HepG2 (cell line): ENCODE measurements around the gene VWA3A. TPM values are rescaled to one million over a fixed set of nuclear protein-coding genes. Genes with fewer than 3 reads are reported as not detected.

ENCODE experiments used
- CENPT ChIP-seq: sonication (generic); formaldehyde crosslinking; IDR thresholded peaks from 2 replicates; pipeline ENCODE4 v1.8.0; 2022; ENCODE audit warnings: low read depth, mild to moderate bottlenecking, moderate library complexity, missing genetic modification reagents
- E2F2 ChIP-seq: sonication (generic); formaldehyde crosslinking; IDR thresholded peaks from 2 replicates; pipeline ENCODE4 v1.4.0; 2020; ENCODE audit warnings: missing genetic modification reagents, borderline replicate concordance
- FOXJ3 ChIP-seq: sonication (generic); formaldehyde crosslinking; IDR thresholded peaks from 2 replicates; pipeline ENCODE4 v1.4.0; 2020; ENCODE audit warnings: missing genetic modification reagents, mild to moderate bottlenecking, borderline replicate concordance
- HMG20B ChIP-seq: conservative IDR thresholded peaks from 2 replicates; pipeline ENCODE4 v1.6.1; 2016; ENCODE audit warnings: missing genetic modification reagents, missing compliant biosample characterization
- MBNL3 ChIP-seq: fragments of 250-450 bp; sonication (Bioruptor Pico); conservative IDR thresholded peaks from 2 replicates; pipeline ENCODE4 v1.8.0; 2022; ENCODE audit warnings: mild to moderate bottlenecking, inconsistent platforms
- MTERF4 ChIP-seq: sonication (generic); formaldehyde crosslinking; IDR thresholded peaks from 2 replicates; pipeline ENCODE4 v1.8.0; 2023; ENCODE audit warnings: mild to moderate bottlenecking, missing genetic modification reagents
- MXD1 ChIP-seq: sonication (generic); formaldehyde crosslinking; IDR thresholded peaks from 2 replicates; pipeline ENCODE4 v1.4.0; 2020; ENCODE audit warnings: mild to moderate bottlenecking, missing genetic modification reagents
- NR2F2 ChIP-seq: IDR thresholded peaks from 2 replicates; pipeline ENCODE4 v1.6.1; 2012; ENCODE audit warnings: low read depth, inconsistent platforms, borderline replicate concordance
- NR2F6 ChIP-seq, 2 experiments: IDR thresholded peaks; 2 replicates each; pipeline ENCODE4 v1.6.1; 2016; ENCODE audit warnings: antibody characterized with exemption in 1 of 2, mild to moderate bottlenecking in 1 of 2
- NRL ChIP-seq: sonication (generic); formaldehyde crosslinking; IDR thresholded peaks from 2 replicates; pipeline ENCODE4 v1.5.0; 2020; ENCODE audit warnings: missing genetic modification reagents, mild to moderate bottlenecking, moderate library complexity, borderline replicate concordance
- PHB2 ChIP-seq: fragments of 450-650 bp; IDR thresholded peaks from 2 replicates; pipeline ENCODE4 v1.6.1; 2018; ENCODE audit not compliant: partially characterized antibody
- TRAFD1 ChIP-seq: sonication (generic); formaldehyde crosslinking; IDR thresholded peaks from 2 replicates; pipeline ENCODE4 v1.5.1; 2020; ENCODE audit warnings: missing genetic modification reagents, mild to moderate bottlenecking, borderline replicate concordance
- ZBTB26 ChIP-seq: IDR thresholded peaks from 2 replicates; pipeline ENCODE4 v1.6.1; 2016; ENCODE audit warnings: missing compliant biosample characterization, missing genetic modification reagents, borderline replicate concordance
- ZNF24 ChIP-seq: fragments of 450-650 bp; IDR thresholded peaks from 2 replicates; pipeline ENCODE4 v1.6.1; 2017; ENCODE audit warnings: antibody characterized with exemption, mild to moderate bottlenecking
- ZNF281 ChIP-seq: sonication (generic); formaldehyde crosslinking; IDR thresholded peaks from 2 replicates; pipeline ENCODE4 v1.4.0; 2020; ENCODE audit warnings: missing genetic modification reagents, borderline replicate concordance
- ZNF512B ChIP-seq: sonication (generic); formaldehyde crosslinking; IDR thresholded peaks from 2 replicates; pipeline ENCODE4 v1.5.1; 2020; ENCODE audit warnings: missing genetic modification reagents, mild to moderate bottlenecking, borderline replicate concordance
- ZNF841 ChIP-seq: sonication (generic); formaldehyde crosslinking; IDR thresholded peaks from 2 replicates; pipeline ENCODE4 v1.8.1; 2023; ENCODE audit warnings: missing genetic modification reagents, borderline replicate concordance
- polyA plus RNA-seq, 8 experiments: library from polyadenylated mRNA; depleted of rRNA in 3 of 8; stranded (reverse) in 7 of 8; unstranded in 1 of 8; fragments of >200 nt; fragmentation: Illumina TruSeq in 4 of 8; extraction: Trizol in 4 of 8; gene quantifications; 2 replicates each; pipeline versions ENCODE4 v1.2.1 to v1.2.3, GENCODE V29; 2011 to 2016; ENCODE audit warnings: low read depth in 4 of 8, missing spikeins in 1 of 8, mixed read lengths in 1 of 8; ENCODE audit not compliant: insufficient read depth in 1 of 8
- total RNA-seq, 5 experiments: library from RNA; depleted of rRNA; stranded (reverse); fragments of >200 nt; fragmentation: Illumina TruSeq; extraction: Trizol; gene quantifications; 2 replicates each; pipeline ENCODE4 v1.2.3, GENCODE V29; 2016; ENCODE audit warnings: low read depth in 1 of 5

The VWA3A gene
- total and polyA plus RNA-seq, 2 of the 13 experiments (the other 11 are each of a cell fraction or from before 2014, with no cell fraction given): 0.03 to 0.07 TPM

GRCh38 chr16:22189473-22190080 is 97.2 kb downstream of the VWA3A start (continued):
- TF ChIP-seq MTERF4 (no peak), PHB2 (no peak), CENPT (CRISPR knock-in tag) (0 out of 2 replicates have a peak, but pooled peaks have one; percentile 2), ZNF841 (CRISPR knock-in tag) (no peak), TRAFD1 (CRISPR knock-in tag) (peak; percentile 90; the same call in 1 of the 2 replicates), FOXJ3 (CRISPR knock-in tag) (no peak), MXD1 (no peak), NR2F2 (no peak), E2F2 (CRISPR knock-in tag) (no peak), ZNF512B (no peak), ZBTB26 (CRISPR knock-in tag) (peak; percentile 18; the same call in 1 of the 2 replicates), MBNL3 (CRISPR knock-in tag) (no peak), NR2F6 (IDR thresholded peaks at IDR 0.05) (peak; percentile 29; the same call in 1 of the 2 replicates), NR2F6 (CRISPR knock-in tag; IDR thresholded peaks at IDR 0.05) (no peak), HMG20B (no peak), ZNF24 (no peak), NRL (CRISPR knock-in tag) (no peak), ZNF281 (CRISPR knock-in tag) (no peak)
